GM12878 (cell line): ENCODE results near the gene PTPRM. TPM values are rescaled to one million over a fixed set of nuclear protein-coding genes. Genes with fewer than 3 reads are reported as not detected.

Experiments
- ATAC-seq: fragments of 200-7000 bp; cut with Tn5 transposase; 3 replicates; pipeline ENCODE4 v1.9.1; 2020; ENCODE audit warnings: mild to moderate bottlenecking, moderate library complexity
- BruUV-seq: library from RNA; stranded (reverse); fragments of 400-500 nt; replicated peaks from 2 replicates; lab custom pipeline; 2021; lab: Mats Ljungman, UMichigan
- CTCF ChIA-PET: fragments of 300-600 bp; sonication (Branson Sonifier 250); formaldehyde crosslinking; extraction: SDS; loops from one replicate; lab custom pipeline; 2021; ENCODE audit warnings: inconsistent platforms; lab: Yijun Ruan, JAX
- POLR2A ChIA-PET: fragments of 350-600 bp; formaldehyde crosslinking; extraction: SDS; loops from one replicate; lab custom pipeline; 2021; ENCODE audit warnings: inconsistent platforms; lab: Charles Lee
- RAD21 ChIA-PET: fragments of 300-600 bp; sonication (Branson Sonifier 250); formaldehyde crosslinking; loops from one replicate; lab custom pipeline; 2023; ENCODE audit warnings: antibody characterized with exemption; ENCODE audit not compliant: unreplicated experiment; lab: Charles Lee
- SMC1A ChIA-PET: fragments of 300-600 bp; sonication (Branson Sonifier 250); formaldehyde crosslinking; loops from one replicate; lab custom pipeline; 2023; ENCODE audit not compliant: unreplicated experiment, uncharacterized antibody; lab: Charles Lee
- DNase-seq: peaks from one replicate; pipeline ENCODE4 v3.0.0-alpha.2; 2011; ENCODE audit warnings: low read depth, low spot score
- FAIRE-seq: peaks from 3 replicates; lab custom pipeline; 2011; peaks lifted over from hg19 to GRCh38; lab: Jason Lieb, UNC
- H2AFZ ChIP-seq: 2 replicates; pipeline ENCODE4 v1.6.0; 2011; ENCODE audit warnings: low read depth, low read length, control low read depth; ENCODE audit not compliant: control insufficient read depth
- H3K27ac ChIP-seq: 2 replicates; pipeline ENCODE4 v1.5.1; 2011; ENCODE audit warnings: control low read depth; ENCODE audit not compliant: control insufficient read depth, insufficient read depth
- H3K27me3 ChIP-seq, 2 experiments: replicated peaks in 1 of 2; 2 replicates each; pipeline versions ENCODE4 v1.6.0 to v1.6.1; 2011; ENCODE audit warnings: low read length in 1 of 2; ENCODE audit not compliant: control insufficient read depth in 2 of 2, insufficient read depth in 2 of 2
- H3K36me3 ChIP-seq, 2 experiments: 2 replicates each; pipeline ENCODE4 v1.5.1; 2011; ENCODE audit warnings: low read length in 1 of 2; ENCODE audit not compliant: control insufficient read depth in 2 of 2, insufficient read depth in 2 of 2
- H3K4me1 ChIP-seq: 2 replicates; pipeline ENCODE4 v1.6.1; 2011; ENCODE audit warnings: mild to moderate bottlenecking, low read length, moderate library complexity, mixed read lengths; ENCODE audit not compliant: control insufficient read depth, insufficient read depth
- H3K4me2 ChIP-seq: 2 replicates; pipeline ENCODE4 v1.6.0; 2011; ENCODE audit warnings: control low read depth; ENCODE audit not compliant: control insufficient read depth, insufficient read depth
- H3K4me3 ChIP-seq: fragments of 200-600 bp; sonication (generic); 2 replicates; pipeline ENCODE4 v1.5.1; 2016
- H3K79me2 ChIP-seq: 2 replicates; pipeline ENCODE4 v1.6.0; 2011; ENCODE audit warnings: low read length; ENCODE audit not compliant: control insufficient read depth, insufficient read depth
- H3K9ac ChIP-seq: 2 replicates; pipeline ENCODE4 v1.8.0; 2011; ENCODE audit warnings: low read length, control low read depth, mixed read lengths; ENCODE audit not compliant: control insufficient read depth, insufficient read depth
- H3K9me3 ChIP-seq: replicated peaks from 3 replicates; pipeline ENCODE4 v1.5.1; 2011; ENCODE audit warnings: mild to moderate bottlenecking, low read length; ENCODE audit not compliant: control insufficient read depth, insufficient read depth
- H4K20me1 ChIP-seq: 2 replicates; pipeline ENCODE4 v1.6.0; 2011; ENCODE audit not compliant: control insufficient read depth, insufficient read depth
- MEF2A ChIP-seq: IDR thresholded peaks from 2 replicates; pipeline ENCODE4 v1.6.1; 2011; ENCODE audit warnings: low read depth, mild to moderate bottlenecking, low read length, moderate library complexity; ENCODE audit not compliant: insufficient read depth
- ZNF274 ChIP-seq: IDR thresholded peaks from one replicate; pipeline ENCODE4 v1.8.0; 2011; ENCODE audit not compliant: insufficient read length, insufficient read depth
- WGBS: methylation state at CpG from one replicate; pipeline ENCODE4 v1.1.6; 2016; ENCODE audit warnings: low lambda C conversion rate; ENCODE audit not compliant: insufficient replicate concordance, insufficient coverage; ENCODE audit errors: missing lambda C conversion rate; 5-methylcytosine and 5-hydroxymethylcytosine counted together
- in situ Hi-C: fragments of 300-500 bp; cut with MboI; formaldehyde crosslinking; loops from 9 replicates; pipeline ENCODE4 v1.14.3; 2018; ENCODE audit warnings: mixed read lengths
- intact Hi-C: fragments of 100-400 bp; cut with micrococcal nuclease; formaldehyde crosslinking; loops from one replicate; pipeline ENCODE4 v1.14.2; 2022; ENCODE audit not compliant: unreplicated experiment
- polyA plus RNA-seq, 11 experiments: library from polyadenylated mRNA; depleted of rRNA in 4 of 11; unstranded in 6 of 11; stranded (reverse) in 5 of 11; fragments of >200 nt; fragmentation: Nextera tagmentation in 4 of 11; fragmentation: Illumina TruSeq in 1 of 11; extraction: Ambion mirVana in 4 of 11; extraction: Trizol in 1 of 11; gene quantifications; 1 replicate in 1 of 11; 2 replicates in 10 of 11; pipeline versions ENCODE4 v1.2.1 to v1.2.3, GENCODE V29; 2011 to 2016; ENCODE audit warnings: inconsistent platforms in 2 of 11, missing spikeins in 2 of 11, low read depth in 1 of 11
- total RNA-seq, 4 experiments: library from RNA; depleted of rRNA in 3 of 4; stranded (reverse); fragments of >200 nt in 3 of 4; fragmentation: Illumina TruSeq in 1 of 4; extraction: Trizol in 1 of 4; gene quantifications; 2 replicates each; pipeline versions ENCODE4 v1.2.1 to v1.2.3, GENCODE V29; 2013 to 2021

The PTPRM gene
- total and polyA plus RNA-seq, 10 of the 15 experiments (the other 5 are each of a cell fraction or from before 2014, with no cell fraction given), result 0.07 to 22.6 (median 0.60) TPM

DNA sequence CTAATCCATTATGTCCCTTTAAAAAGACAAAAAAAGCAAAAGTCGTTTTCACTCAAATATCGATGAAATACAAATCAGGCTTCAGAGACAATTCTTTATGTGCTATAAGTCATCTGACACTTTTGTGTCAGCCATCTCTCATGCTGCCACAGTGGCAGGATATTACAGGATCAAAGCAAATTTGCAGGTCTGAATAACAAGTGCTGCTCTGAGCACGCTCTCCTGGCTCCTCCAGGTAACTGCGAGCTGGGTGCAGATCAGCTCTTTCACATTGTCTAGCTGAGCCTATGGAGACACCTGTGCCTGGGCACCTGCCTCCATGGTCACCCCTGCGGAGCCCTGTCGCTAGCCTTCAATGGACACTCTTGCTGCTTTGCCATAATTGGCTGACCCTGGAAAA lies 792.0 kb downstream of the PTPRM start:
- FAIRE-seq, result no peak
- in situ Hi-C loops, result no loop called here

GRCh38 chr18:8359481-8359880 lies 792.4 kb downstream of the PTPRM start:
- in situ Hi-C loops (no loop called here), intact Hi-C loops (no loop called here)
- DNase-seq, result no peak
- H3K9ac ChIP-seq, result no peak overlapping the region
- no peak for TF ChIP-seq ZNF274
- POLR2A ChIA-PET, result no interaction called here
- no peaks in the 10 kb centered on the region; a peak in 2 of 4 replicates for H3K27me3 ChIP-seq
- CTCF ChIA-PET, result interaction anchor here (0.6 kb wide), 1 partner anchor 29 kb away, joined by 3 read pairs; no protein-coding TSS in a partner anchor
- RAD21 ChIA-PET, result no interaction called here
- ATAC-seq, result no peak
- H3K9me3 ChIP-seq, result no peaks in the 10 kb centered on the region
- H3K4me2 ChIP-seq, result no peak overlapping the region
- no peaks in the 10 kb centered on the region for H3K36me3 ChIP-seq
- no peak overlapping the region for H3K4me3 ChIP-seq
- no peaks in the 10 kb centered on the region for H3K79me2 ChIP-seq
- BruUV-seq, result no TSS peak
- WGBS, result 44% methylated on average over 8 of the region's 8 CpGs
- H4K20me1 ChIP-seq, result no peaks in the 10 kb centered on the region
- H2AFZ ChIP-seq, result no peak overlapping the region
- FAIRE-seq, result no peak
- no peak overlapping the region for H3K27ac ChIP-seq
- no peaks in the 10 kb centered on the region for H3K4me1 ChIP-seq
- SMC1A ChIA-PET, result no interaction called here

More for the DNA sequence above, 792.0 kb downstream of the PTPRM start:
- ChIA-PET POLR2A (no interaction called here), RAD21 (no interaction called here), SMC1A (no interaction called here)
- Histone ChIP-seq H3K4me3 (no peak overlapping the region), H3K27me3 (no peaks in the 10 kb centered on the region; a peak in 2 of 4 replicates), H3K9me3 (no peaks in the 10 kb centered on the region), H3K79me2 (no peaks in the 10 kb centered on the region), H3K36me3 (no peaks in the 10 kb centered on the region), H2AFZ (no peak overlapping the region), H3K4me2 (no peak overlapping the region), H3K4me1 (no peaks in the 10 kb centered on the region)
- no peak for DNase-seq
- TF ChIP-seq MEF2A, result no peak
- TF ChIP-seq, all 136 proteins: peak for 0
- H3K9ac ChIP-seq, result no peak overlapping the region
- no TSS peak for BruUV-seq
- H3K27ac ChIP-seq, result no peak overlapping the region
- 27% methylated on average over 6 of the region's 6 CpGs for WGBS
- intact Hi-C loops, result no loop called here
- no peak for ATAC-seq
- CTCF ChIA-PET, result interaction anchor here (0.6 kb wide), 1 partner anchor 28 kb away, joined by 3 read pairs; no protein-coding TSS in a partner anchor
- no peaks in the 10 kb centered on the region for H4K20me1 ChIP-seq
